Endothelial cell of umbilical vein (primary cell): ENCODE results near the gene CIB4. TPM values are rescaled to one million over a fixed set of nuclear protein-coding genes. Genes with fewer than 3 reads are reported as not detected.

ENCODE experiments used
- BruUV-seq: library from RNA; stranded (reverse); fragments of 400-500 nt; replicated peaks from 2 replicates; lab custom pipeline; 2021; lab: Mats Ljungman, UMichigan
- CTCF ChIA-PET: fragments of 300-600, 350-600 bp; sonication (Branson Sonifier 250); formaldehyde crosslinking; loops from one replicate; lab custom pipeline; 2021; ENCODE audit warnings: antibody characterized with exemption, inconsistent platforms; lab: Charles Lee
- POLR2A ChIA-PET: fragments of 300-600, 350-600 bp; sonication (Branson Sonifier 250); formaldehyde crosslinking; loops from one replicate; lab custom pipeline; 2021; ENCODE audit warnings: antibody characterized with exemption, inconsistent platforms; lab: Charles Lee
- DNase-seq: peaks from one replicate; pipeline ENCODE4 v3.0.0-alpha.2; 2011; ENCODE audit warnings: low read depth, low spot score
- FAIRE-seq: peaks from 2 replicates; lab custom pipeline; 2011; peaks lifted over from hg19 to GRCh38; lab: Jason Lieb, UNC
- H2AFZ ChIP-seq: 2 replicates; pipeline ENCODE4 v1.6.0; 2012; ENCODE audit warnings: low read depth, low read length, control low read depth, inconsistent platforms
- H3K27ac ChIP-seq: 2 replicates; pipeline ENCODE4 v1.5.1; 2011; ENCODE audit warnings: low read depth, mild to moderate bottlenecking, control low read depth, low read length, moderate library complexity; ENCODE audit not compliant: insufficient read depth
- H3K27me3 ChIP-seq, 2 experiments: 2 replicates each; pipeline versions ENCODE4 v1.6.0 to v1.6.1; 2011; ENCODE audit warnings: low read length in 2 of 2, mixed read lengths in 1 of 2; ENCODE audit not compliant: control insufficient read depth in 2 of 2, insufficient read depth in 2 of 2
- H3K36me3 ChIP-seq, 2 experiments: 2 replicates in 1 of 2; 3 replicates in 1 of 2; pipeline ENCODE4 v1.5.1; 2011; ENCODE audit warnings: low read length in 2 of 2, mild to moderate bottlenecking in 1 of 2, moderate library complexity in 1 of 2; ENCODE audit not compliant: control insufficient read depth in 2 of 2, insufficient read depth in 2 of 2; ENCODE audit errors: extremely low read depth in 1 of 2
- H3K4me1 ChIP-seq: 3 replicates; pipeline ENCODE4 v1.5.1; 2011; ENCODE audit warnings: mild to moderate bottlenecking, low read length; ENCODE audit not compliant: control insufficient read depth, insufficient read depth; ENCODE audit errors: extremely low read depth
- H3K4me2 ChIP-seq: 2 replicates; pipeline ENCODE4 v1.6.1; 2011; ENCODE audit warnings: low read length, control low read depth, mixed read lengths; ENCODE audit not compliant: insufficient read depth
- H3K4me3 ChIP-seq, 3 experiments: fragments of 200-600 bp in 1 of 3; sonication (generic), shearing (Covaris generic) in 1 of 3; replicated peaks in 1 of 3; 2 replicates each; pipeline ENCODE4 v1.5.1; 2011 to 2016; ENCODE audit warnings: control low read depth in 3 of 3, low read length in 3 of 3, mild to moderate bottlenecking in 2 of 3, inconsistent platforms in 1 of 3, low read depth in 1 of 3, moderate library complexity in 1 of 3; ENCODE audit not compliant: insufficient read depth in 1 of 3
- H3K79me2 ChIP-seq: 2 replicates; pipeline ENCODE4 v1.6.0; 2012; ENCODE audit warnings: low read length, inconsistent platforms; ENCODE audit not compliant: control insufficient read depth, insufficient read depth
- H3K9ac ChIP-seq: replicated peaks from 2 replicates; pipeline ENCODE3; 2011; ENCODE audit warnings: low read length, control low read depth; ENCODE audit not compliant: insufficient read depth; ENCODE audit errors: extremely low read depth
- H3K9me1 ChIP-seq: replicated peaks from 3 replicates; pipeline ENCODE4 v1.6.0; 2011; ENCODE audit warnings: mild to moderate bottlenecking, low read length; ENCODE audit not compliant: control insufficient read depth, insufficient read depth; ENCODE audit errors: extremely low read depth
- H3K9me3 ChIP-seq: replicated peaks from 2 replicates; pipeline ENCODE4 v1.5.1; 2012; ENCODE audit warnings: low read length, inconsistent platforms; ENCODE audit not compliant: control insufficient read depth, insufficient read depth
- H4K20me1 ChIP-seq: replicated peaks from 2 replicates; pipeline ENCODE3; 2011; ENCODE audit warnings: mild to moderate bottlenecking, low read length; ENCODE audit not compliant: control insufficient read depth, insufficient read depth; ENCODE audit errors: extremely low read depth
- CTCF ChIP-seq, 2 donors: IDR thresholded peaks; 1 replicate in 1 of 2; 2 replicates in 1 of 2; pipeline ENCODE4 v1.5.1; 2011; ENCODE audit warnings: low read length in 2 of 2, mild to moderate bottlenecking in 2 of 2, moderate library complexity in 2 of 2, control low read depth in 1 of 2, inconsistent platforms in 1 of 2, low read depth in 1 of 2; ENCODE audit not compliant: insufficient read depth in 1 of 2; ENCODE audit errors: extremely low read depth in 1 of 2
- EZH2 ChIP-seq: IDR thresholded peaks from 2 replicates; pipeline ENCODE4 v1.6.1; 2012; ENCODE audit warnings: borderline replicate concordance, low read depth, mild to moderate bottlenecking, moderate library complexity, low read length, inconsistent platforms; ENCODE audit not compliant: severe bottlenecking
- FOS ChIP-seq: IDR thresholded peaks from 2 replicates; pipeline ENCODE4 v1.6.1; 2011; ENCODE audit warnings: mild to moderate bottlenecking, low read length, moderate library complexity, borderline replicate concordance; ENCODE audit not compliant: insufficient read depth
- GATA2 ChIP-seq: IDR thresholded peaks from 2 replicates; pipeline ENCODE4 v1.7.0; 2011; ENCODE audit warnings: low read depth, mild to moderate bottlenecking, moderate library complexity, mixed read lengths, low read length; ENCODE audit not compliant: insufficient read length, insufficient read depth
- JUN ChIP-seq: IDR thresholded peaks from 2 replicates; pipeline ENCODE4 v1.6.1; 2011; ENCODE audit warnings: borderline replicate concordance, low read depth; ENCODE audit not compliant: insufficient read length, insufficient read depth
- MAX ChIP-seq: IDR thresholded peaks from 2 replicates; pipeline ENCODE4 v1.6.1; 2011; ENCODE audit not compliant: insufficient read depth, insufficient read length
- MYC ChIP-seq: IDR thresholded peaks from one replicate; pipeline ENCODE4 v1.6.1; 2011; ENCODE audit warnings: mild to moderate bottlenecking, low read depth, low read length
- POLR2A ChIP-seq: IDR thresholded peaks from 2 replicates; pipeline ENCODE4 v1.6.1; 2012; ENCODE audit warnings: low read depth, mild to moderate bottlenecking, control low read depth, low read length
- POLR2AphosphoS5 ChIP-seq: IDR thresholded peaks from 2 replicates; pipeline ENCODE4 v1.6.1; 2012; ENCODE audit warnings: low read depth, mild to moderate bottlenecking, control low read depth, low read length, moderate library complexity; ENCODE audit not compliant: insufficient read depth
- dilution Hi-C: fragments of 300-500 bp; cut with MboI; formaldehyde crosslinking; loops from one replicate; pipeline ENCODE4 v1.15.0; 2019; ENCODE audit warnings: low sequenced_read_pairs; ENCODE audit not compliant: extremely low pct_ligation_motif_present
- intact Hi-C: fragments of 100-400 bp; cut with micrococcal nuclease; formaldehyde crosslinking; loops from one replicate; pipeline ENCODE4 v1.10.0; 2022
- polyA plus RNA-seq, 4 experiments: library from polyadenylated mRNA; depleted of rRNA in 3 of 4; stranded (reverse) in 3 of 4; unstranded in 1 of 4; fragments of >200 nt; gene quantifications; 2 replicates each; pipeline versions ENCODE4 v1.2.1 to v1.2.3, GENCODE V29; 2011 to 2012; ENCODE audit warnings: missing spikeins in 1 of 4
- total RNA-seq: library from RNA; stranded (reverse); gene quantifications from 2 replicates; pipeline ENCODE4 v1.2.3, GENCODE V29; 2021

Gene CIB4
- total and polyA plus RNA-seq, 2 donors (not counting 3 experiments of a cell fraction or from before 2014, with no cell fraction given) = not detected

GRCh38 chr2:26651470-26651771, 10.3 kb upstream of the CIB4 start:
- no peak overlapping the region for H3K9ac ChIP-seq
- DNase-seq (no peak), FAIRE-seq (no peak)
- no peak overlapping the region for H3K4me2 ChIP-seq
- dilution Hi-C loops (no loop called here), intact Hi-C loops (no loop called here)
- no TSS peak for BruUV-seq
- no peak overlapping the region for H3K4me3 ChIP-seq
- no peaks in the 10 kb centered on the region for H3K27me3 ChIP-seq
- no peaks in the 10 kb centered on the region for H3K4me1 ChIP-seq
- H3K27ac ChIP-seq = no peak overlapping the region
- no peaks in the 10 kb centered on the region for H3K36me3 ChIP-seq
- CTCF ChIA-PET = interaction anchor here (1.2 to 1.6 kb wide), 4 partner anchors 9 to 82 kb away, joined by 3 to 9 read pairs (median 4); no protein-coding TSS in a partner anchor
- no peak for TF ChIP-seq CTCF (IDR thresholded peaks at IDR 0.05; ENCODE audit: extremely low read depth in 1 of 2, insufficient read depth in 1 of 2, low read depth in 1 of 2, low read length in 2 of 2)
- TF ChIP-seq POLR2A = no peak
- no peaks in the 10 kb centered on the region for H4K20me1 ChIP-seq
- no peaks in the 10 kb centered on the region for H3K9me3 ChIP-seq
- POLR2A ChIA-PET = no interaction called here
- no peak overlapping the region for H2AFZ ChIP-seq
- H3K9me1 ChIP-seq = no peaks in the 10 kb centered on the region
- no peaks in the 10 kb centered on the region for H3K79me2 ChIP-seq

GRCh38 chr2:26650713-26651469, 9.7 kb upstream of the CIB4 start:
- TF ChIP-seq GATA2 (no peak), MYC (no peak), FOS (no peak), EZH2 (no peak), POLR2AphosphoS5 (no peak), POLR2A (no peak), MAX (no peak), CTCF (IDR thresholded peaks at IDR 0.05; ENCODE audit: extremely low read depth in 1 of 2, insufficient read depth in 1 of 2, low read depth in 1 of 2, low read length in 2 of 2) (no peak), JUN (no peak)
- Histone ChIP-seq H3K4me2 (no peak overlapping the region), H3K27ac (no peak overlapping the region), H3K4me1 (no peaks in the 10 kb centered on the region), H3K9me1 (no peaks in the 10 kb centered on the region), H3K79me2 (no peaks in the 10 kb centered on the region), H3K9ac (no peak overlapping the region), H3K9me3 (no peaks in the 10 kb centered on the region), H3K4me3 (no peak overlapping the region), H3K27me3 (no peaks in the 10 kb centered on the region), H2AFZ (no peak overlapping the region), H3K36me3 (no peaks in the 10 kb centered on the region), H4K20me1 (no peaks in the 10 kb centered on the region)
- ChIA-PET POLR2A (no interaction called here), CTCF (interaction anchor here (1.2 to 1.6 kb wide), 4 partner anchors 9 to 83 kb away, joined by 3 to 9 read pairs (median 4); no protein-coding TSS in a partner anchor)
- DNase-seq (no peak), FAIRE-seq (no peak)
- dilution Hi-C loops (no loop called here), intact Hi-C loops (no loop called here)
- no TSS peak for BruUV-seq
